Choroid plexus epithelial cell (primary cell): ENCODE results near the gene PTCHD4.
"Not testable (repeated sequence)": the region's sequence is repeated elsewhere in the genome, so short reads cannot be mapped to it uniquely, and the experiment has no call there.

Experiments
- DNase-seq: peaks from one replicate; pipeline ENCODE4 v3.0.0-alpha.2; 2010; ENCODE audit warnings: low read depth
- H3K4me3 ChIP-seq: 2 replicates; pipeline ENCODE4 v1.5.1; 2011; ENCODE audit warnings: low read depth, mild to moderate bottlenecking, control low read depth, low read length, moderate library complexity
- TF ChIP-seq, protein P1 (sequence below): conservative IDR thresholded peaks from 2 replicates; pipeline ENCODE4 v1.5.1; 2011; ENCODE audit warnings: low read depth, mild to moderate bottlenecking, control low read depth, inconsistent platforms, low read length, moderate library complexity

PTCHD4 gene

DNA sequence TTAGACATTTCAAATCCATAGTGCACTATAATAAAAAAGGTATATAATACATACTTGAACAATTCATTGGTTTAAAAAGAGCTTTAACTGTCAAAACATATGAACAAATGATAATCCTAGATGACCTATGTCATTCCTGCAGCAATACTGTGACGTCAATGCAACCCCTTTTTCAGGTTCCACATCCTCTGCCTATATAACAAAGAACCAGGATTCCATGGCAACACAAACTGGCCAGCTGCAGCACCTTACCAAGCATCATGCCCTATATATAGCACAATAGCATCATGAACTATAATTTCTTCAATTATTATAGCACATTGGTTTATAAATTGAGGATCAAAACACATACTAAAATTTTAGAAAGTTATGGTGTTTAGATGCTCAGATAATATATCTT, 578 bp upstream of the PTCHD4 start:
- no peak overlapping the region for H3K4me3 ChIP-seq
- TF ChIP-seq, protein P1, sequence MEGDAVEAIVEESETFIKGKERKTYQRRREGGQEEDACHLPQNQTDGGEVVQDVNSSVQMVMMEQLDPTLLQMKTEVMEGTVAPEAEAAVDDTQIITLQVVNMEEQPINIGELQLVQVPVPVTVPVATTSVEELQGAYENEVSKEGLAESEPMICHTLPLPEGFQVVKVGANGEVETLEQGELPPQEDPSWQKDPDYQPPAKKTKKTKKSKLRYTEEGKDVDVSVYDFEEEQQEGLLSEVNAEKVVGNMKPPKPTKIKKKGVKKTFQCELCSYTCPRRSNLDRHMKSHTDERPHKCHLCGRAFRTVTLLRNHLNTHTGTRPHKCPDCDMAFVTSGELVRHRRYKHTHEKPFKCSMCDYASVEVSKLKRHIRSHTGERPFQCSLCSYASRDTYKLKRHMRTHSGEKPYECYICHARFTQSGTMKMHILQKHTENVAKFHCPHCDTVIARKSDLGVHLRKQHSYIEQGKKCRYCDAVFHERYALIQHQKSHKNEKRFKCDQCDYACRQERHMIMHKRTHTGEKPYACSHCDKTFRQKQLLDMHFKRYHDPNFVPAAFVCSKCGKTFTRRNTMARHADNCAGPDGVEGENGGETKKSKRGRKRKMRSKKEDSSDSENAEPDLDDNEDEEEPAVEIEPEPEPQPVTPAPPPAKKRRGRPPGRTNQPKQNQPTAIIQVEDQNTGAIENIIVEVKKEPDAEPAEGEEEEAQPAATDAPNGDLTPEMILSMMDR: no peak
- DNase-seq: peak; percentile 9

DNA sequence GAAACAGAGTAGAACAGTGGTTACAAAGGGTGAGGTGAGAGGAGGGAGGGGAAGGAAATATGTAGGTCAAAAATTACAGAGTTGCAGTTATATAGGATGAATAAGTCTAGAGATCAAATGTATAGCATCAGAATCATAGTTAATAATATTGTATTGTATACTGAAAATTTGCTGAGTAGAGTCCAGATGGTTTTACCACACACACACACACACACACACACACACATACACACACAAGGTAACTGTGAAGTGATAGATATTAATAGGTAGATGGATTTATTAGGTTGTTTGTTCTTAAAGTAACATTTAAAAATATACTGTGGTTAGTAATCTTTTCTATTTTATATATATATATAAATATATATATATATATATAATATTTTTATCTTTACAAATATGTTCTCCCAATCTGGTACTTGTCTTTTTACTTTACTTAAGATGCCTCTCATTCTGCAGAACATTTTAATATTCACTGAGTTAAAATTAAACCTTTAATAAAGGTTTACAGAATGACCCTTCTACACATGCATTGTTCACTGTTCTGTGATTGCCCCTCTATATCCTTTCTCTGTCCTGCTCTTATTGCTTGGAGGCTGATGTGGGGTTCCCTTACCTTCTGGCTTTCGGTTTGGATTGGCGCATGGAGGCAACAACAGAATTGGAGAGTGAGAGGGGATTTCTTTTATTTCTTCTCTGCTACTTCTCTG, 408 bp downstream of the PTCHD4 start:
- TF ChIP-seq, protein P1: no peak
- H3K4me3 ChIP-seq: peak overlapping the region; percentile 48
- DNase-seq: peak; percentile 10

DNA sequence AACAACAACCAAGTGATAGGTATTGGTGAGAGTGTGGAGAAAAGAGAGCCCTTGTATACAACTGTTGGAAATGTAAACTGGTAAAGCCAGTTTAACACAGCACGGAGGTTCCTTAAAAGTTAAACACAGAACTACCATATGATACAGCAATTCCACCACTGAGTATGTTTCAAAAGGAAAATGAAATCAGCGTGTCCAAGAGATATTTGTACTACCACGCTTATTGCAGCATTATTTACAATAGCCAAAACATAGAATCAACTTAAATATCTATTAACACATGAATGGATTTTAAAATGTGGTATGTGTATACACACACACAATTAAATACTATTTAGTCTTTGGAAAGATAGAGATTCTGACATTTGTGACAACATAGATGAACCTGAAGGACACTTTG, 1.1 kb downstream of the PTCHD4 start:
- peak; percentile 10 for DNase-seq
- TF ChIP-seq, protein P1: no peak
- peak overlapping the region; percentile 32 for H3K4me3 ChIP-seq

DNA sequence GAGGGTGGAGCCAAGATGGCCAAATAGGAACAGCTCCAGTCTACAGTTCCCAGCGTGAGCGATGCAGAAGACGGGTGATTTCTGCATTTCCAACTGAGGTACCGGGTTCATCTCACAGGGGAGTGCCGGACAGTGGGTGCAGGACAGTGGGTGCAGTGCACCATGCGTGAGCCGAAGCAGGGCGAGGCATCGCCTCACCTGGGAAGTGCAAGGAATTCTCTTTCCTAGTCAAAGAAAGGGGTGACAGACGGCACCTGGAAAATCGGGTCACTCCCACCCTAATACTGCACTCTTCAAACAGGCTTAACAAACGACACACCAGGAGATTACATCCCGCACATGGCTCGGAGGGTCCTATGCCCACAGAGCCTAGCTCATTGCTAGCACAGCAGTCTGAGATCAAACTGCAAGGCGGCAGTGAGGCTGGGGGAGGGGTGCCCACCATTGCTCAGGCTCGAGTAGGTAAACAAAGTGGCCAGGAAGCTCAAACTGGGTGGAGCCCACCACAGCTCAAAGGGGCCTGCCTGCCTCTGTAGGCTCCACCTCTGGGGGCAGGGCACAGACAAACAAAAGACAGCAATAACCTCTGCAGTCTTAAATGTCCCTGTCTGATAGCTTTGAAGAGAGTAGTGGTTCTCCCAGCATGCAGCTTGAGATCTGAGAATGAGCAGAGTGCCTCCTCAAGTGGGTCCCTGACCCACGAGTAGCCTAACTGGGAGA, 8.4 kb downstream of the PTCHD4 start:
- not testable (repeated sequence) for H3K4me3 ChIP-seq, DNase-seq

DNA sequence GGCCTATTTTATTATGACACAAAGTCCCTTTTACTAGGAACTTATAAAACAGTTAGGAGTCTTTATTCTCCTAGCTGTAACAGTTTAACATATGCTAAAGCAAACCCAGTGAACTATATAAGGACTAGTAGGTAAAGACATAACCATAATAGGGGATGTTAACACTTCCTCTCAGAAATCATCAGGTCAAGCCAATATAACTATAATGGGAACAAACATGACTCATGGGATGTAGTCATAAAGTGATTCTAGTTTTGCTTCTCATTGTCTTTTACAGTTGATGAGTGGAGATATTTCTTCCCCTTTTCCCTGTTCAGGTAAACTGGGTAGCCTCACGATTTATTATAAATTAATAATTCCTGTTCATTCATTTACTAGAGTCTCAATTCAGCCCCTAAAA, 9.7 kb downstream of the PTCHD4 start:
- DNase-seq: peak; percentile 19
- no peak overlapping the region for H3K4me3 ChIP-seq
- TF ChIP-seq, protein P1: no peak

DNA sequence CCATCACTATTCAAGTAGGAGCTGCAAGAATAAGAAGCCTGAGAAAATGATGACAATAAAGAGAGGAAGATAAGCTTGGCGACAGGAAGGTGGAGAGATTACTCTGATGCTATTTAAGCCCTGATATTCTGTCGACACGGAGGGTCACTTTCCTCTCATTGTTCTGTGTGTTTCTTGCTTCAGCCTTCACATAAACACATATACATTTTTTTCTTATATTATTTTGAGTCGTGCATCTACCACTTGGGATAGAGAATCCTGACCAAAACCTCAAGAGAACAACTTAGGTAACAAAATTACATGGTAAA, 10.5 kb downstream of the PTCHD4 start:
- no peak for DNase-seq
- TF ChIP-seq, protein P1: no peak
- no peak overlapping the region for H3K4me3 ChIP-seq

DNA sequence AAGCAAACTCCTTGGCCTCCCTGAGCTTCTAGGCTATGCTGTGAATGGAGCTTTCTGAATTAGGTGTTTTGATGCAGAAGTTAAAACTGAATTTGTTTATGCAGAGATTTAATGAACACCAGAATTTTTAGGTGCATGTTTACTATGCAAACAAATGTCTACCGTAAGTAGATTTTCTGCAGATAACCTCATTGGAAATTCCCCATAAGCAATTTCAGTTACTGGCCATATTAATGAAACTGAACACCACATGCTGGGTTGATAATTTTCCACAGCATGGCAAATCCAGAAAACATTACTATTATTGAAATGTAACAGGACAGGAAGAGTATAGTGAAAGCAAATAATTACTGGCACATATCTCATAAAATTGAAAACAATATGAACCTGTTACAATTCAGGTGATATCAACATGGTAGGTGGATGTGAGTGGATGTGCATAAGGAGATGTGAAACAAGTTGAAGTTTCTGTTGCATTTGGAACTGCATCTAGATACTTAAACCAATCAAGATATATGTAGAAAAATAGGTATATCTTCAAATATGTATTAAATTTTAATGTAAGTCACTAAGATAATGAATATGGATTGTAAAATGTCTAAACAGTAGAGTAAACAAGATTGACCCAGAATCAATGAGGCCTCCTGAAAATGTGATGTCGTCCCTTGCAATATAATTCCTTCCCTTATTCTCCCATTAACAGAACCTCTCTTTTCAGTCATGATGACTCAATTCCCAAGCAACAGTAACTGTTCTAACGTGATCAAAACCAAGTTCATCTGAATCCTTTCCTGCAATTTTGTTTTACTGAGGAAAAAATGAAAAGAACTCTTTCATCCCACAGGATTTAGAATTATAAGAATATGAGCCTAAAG, 11.0 kb downstream of the PTCHD4 start:
- TF ChIP-seq, protein P1: no peak
- no peak overlapping the region for H3K4me3 ChIP-seq
- DNase-seq: no peak
